ENCODE measurements around the gene MESP2.

DNA sequence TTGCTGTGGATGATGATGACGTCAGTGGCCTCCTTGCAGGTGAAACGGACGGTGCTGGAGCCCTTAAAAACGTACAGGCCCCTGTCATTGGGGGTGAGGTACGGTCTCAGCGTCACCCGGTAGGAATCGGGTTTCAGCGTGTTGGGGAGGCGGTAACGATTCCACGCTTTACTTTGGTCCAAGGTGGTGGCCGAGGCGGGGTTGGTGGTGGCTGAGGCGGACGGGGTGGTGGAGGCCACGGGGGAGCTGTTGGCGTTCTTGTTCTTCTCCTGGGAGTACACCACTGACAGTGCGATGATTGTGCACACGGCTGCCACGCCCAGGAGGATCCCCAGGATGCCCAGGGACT, 30.1 kb downstream of the MESP2 start:
- no peak for TF ChIP-seq REST (IDR thresholded peaks at IDR 0.05; ENCODE audit: low read depth, low read length)
- TF ChIP-seq, protein P1, sequence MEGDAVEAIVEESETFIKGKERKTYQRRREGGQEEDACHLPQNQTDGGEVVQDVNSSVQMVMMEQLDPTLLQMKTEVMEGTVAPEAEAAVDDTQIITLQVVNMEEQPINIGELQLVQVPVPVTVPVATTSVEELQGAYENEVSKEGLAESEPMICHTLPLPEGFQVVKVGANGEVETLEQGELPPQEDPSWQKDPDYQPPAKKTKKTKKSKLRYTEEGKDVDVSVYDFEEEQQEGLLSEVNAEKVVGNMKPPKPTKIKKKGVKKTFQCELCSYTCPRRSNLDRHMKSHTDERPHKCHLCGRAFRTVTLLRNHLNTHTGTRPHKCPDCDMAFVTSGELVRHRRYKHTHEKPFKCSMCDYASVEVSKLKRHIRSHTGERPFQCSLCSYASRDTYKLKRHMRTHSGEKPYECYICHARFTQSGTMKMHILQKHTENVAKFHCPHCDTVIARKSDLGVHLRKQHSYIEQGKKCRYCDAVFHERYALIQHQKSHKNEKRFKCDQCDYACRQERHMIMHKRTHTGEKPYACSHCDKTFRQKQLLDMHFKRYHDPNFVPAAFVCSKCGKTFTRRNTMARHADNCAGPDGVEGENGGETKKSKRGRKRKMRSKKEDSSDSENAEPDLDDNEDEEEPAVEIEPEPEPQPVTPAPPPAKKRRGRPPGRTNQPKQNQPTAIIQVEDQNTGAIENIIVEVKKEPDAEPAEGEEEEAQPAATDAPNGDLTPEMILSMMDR (IDR thresholded peaks at IDR 0.05), result no peak
- no peak for TF ChIP-seq RXRA (IDR thresholded peaks at IDR 0.05; ENCODE audit: borderline replicate concordance, low read depth)
- TF ChIP-seq MXI1 (IDR thresholded peaks at IDR 0.05; ENCODE audit: low read depth, low read length), result no peak
- no peak for TF ChIP-seq GATA2 (CRISPR knock-in tag; IDR thresholded peaks at IDR 0.05)
- no peak for TF ChIP-seq EP300 (IDR thresholded peaks at IDR 0.05; ENCODE audit: borderline replicate concordance in 1 of 2, low read depth in 1 of 2, low read length in 1 of 2)

Measured in SK-N-SH (cell line).